H9 (cell line): ENCODE data around the gene SPSB4. TPM values are rescaled to one million over a fixed set of nuclear protein-coding genes. Genes with fewer than 3 reads are reported as not detected.

Source experiments
- DNase-seq: peaks from one replicate; pipeline ENCODE4 v3.0.0-alpha.2; 2017
- H2AFZ ChIP-seq: one replicate; pipeline ENCODE4 v1.6.1; 2013; ENCODE audit warnings: mild to moderate bottlenecking, low read length, control low read depth, moderate library complexity
- H2AK5ac ChIP-seq: 2 replicates; pipeline ENCODE4 v1.6.1; 2013; ENCODE audit warnings: low read length, control low read depth, mixed read lengths; ENCODE audit not compliant: insufficient read length
- H2BK120ac ChIP-seq: one replicate; pipeline ENCODE4 v1.6.1; 2013; ENCODE audit warnings: low read depth, mild to moderate bottlenecking, low read length, control low read depth, inconsistent platforms; ENCODE audit not compliant: poor library complexity, severe bottlenecking
- H2BK12ac ChIP-seq: 2 replicates; pipeline ENCODE4 v1.6.1; 2013; ENCODE audit warnings: low read length, control low read depth, mixed read lengths, low read depth; ENCODE audit not compliant: insufficient read length
- H2BK15ac ChIP-seq: 2 replicates; pipeline ENCODE4 v1.6.1; 2013; ENCODE audit warnings: low read depth, low read length, control low read depth
- H2BK20ac ChIP-seq: one replicate; pipeline ENCODE4 v1.6.1; 2013; ENCODE audit warnings: low read depth, mild to moderate bottlenecking, low read length, control low read depth, inconsistent platforms; ENCODE audit not compliant: poor library complexity, severe bottlenecking
- H2BK5ac ChIP-seq: 2 replicates; pipeline ENCODE4 v1.6.1; 2013; ENCODE audit warnings: low read length, control low read depth, mixed read lengths; ENCODE audit not compliant: insufficient read length
- H3K14ac ChIP-seq: 2 replicates; pipeline ENCODE4 v1.6.1; 2013; ENCODE audit warnings: low read length, control low read depth; ENCODE audit not compliant: insufficient read depth
- H3K18ac ChIP-seq: 2 replicates; pipeline ENCODE4 v1.6.1; 2013; ENCODE audit warnings: low read depth, mild to moderate bottlenecking, mixed read lengths, low read length, control low read depth; ENCODE audit not compliant: insufficient read length
- H3K23ac ChIP-seq: 2 replicates; pipeline ENCODE4 v1.6.1; 2013; ENCODE audit warnings: low read length, control low read depth, mixed read lengths, low read depth; ENCODE audit not compliant: insufficient read length
- H3K23me2 ChIP-seq: 2 replicates; pipeline ENCODE4 v1.6.1; 2013; ENCODE audit warnings: low read depth, mild to moderate bottlenecking, mixed read lengths, low read length, control low read depth; ENCODE audit not compliant: insufficient read length, poor library complexity, severe bottlenecking
- H3K27ac ChIP-seq: 2 replicates; pipeline ENCODE4 v1.5.1; 2013; ENCODE audit warnings: low read length, control low read depth, mixed read lengths, low read depth; ENCODE audit not compliant: insufficient read length
- H3K27me3 ChIP-seq: 2 replicates; pipeline ENCODE4 v1.6.1; 2013; ENCODE audit warnings: low read length, control low read depth, inconsistent platforms; ENCODE audit not compliant: insufficient read depth
- H3K4ac ChIP-seq: 2 replicates; pipeline ENCODE4 v1.6.1; 2013; ENCODE audit warnings: low read depth, mild to moderate bottlenecking, control low read depth, inconsistent platforms, low read length, moderate library complexity
- H3K4me1 ChIP-seq: 2 replicates; pipeline ENCODE4 v1.6.1; 2013; ENCODE audit warnings: low read length, control low read depth, inconsistent platforms; ENCODE audit not compliant: insufficient read depth
- H3K4me2 ChIP-seq: 2 replicates; pipeline ENCODE4 v1.6.1; 2013; ENCODE audit warnings: low read length, control low read depth, mixed read lengths; ENCODE audit not compliant: insufficient read length, insufficient read depth
- H3K56ac ChIP-seq: 2 replicates; pipeline ENCODE4 v1.6.1; 2013; ENCODE audit warnings: low read depth, mild to moderate bottlenecking, mixed read lengths, low read length, control low read depth; ENCODE audit not compliant: insufficient read length
- H3K79me1 ChIP-seq: 2 replicates; pipeline ENCODE4 v1.6.1; 2013; ENCODE audit warnings: low read depth, mild to moderate bottlenecking, moderate library complexity, low read length, control low read depth, inconsistent platforms; ENCODE audit not compliant: insufficient read depth, poor library complexity, severe bottlenecking
- H3K79me2 ChIP-seq: 2 replicates; pipeline ENCODE4 v1.6.1; 2013; ENCODE audit warnings: low read length, control low read depth, inconsistent platforms; ENCODE audit not compliant: insufficient read depth
- H3K9ac ChIP-seq: 2 replicates; pipeline ENCODE4 v1.6.1; 2013; ENCODE audit warnings: low read length, control low read depth, mixed read lengths; ENCODE audit not compliant: insufficient read length; ENCODE audit errors: extremely low read depth
- H3K9me3 ChIP-seq: one replicate; pipeline ENCODE4 v1.6.1; 2013; ENCODE audit warnings: low read depth, low read length, inconsistent platforms; ENCODE audit not compliant: control insufficient read depth
- H3T11ph ChIP-seq: one replicate; pipeline ENCODE4 v1.6.1; 2013; ENCODE audit warnings: mild to moderate bottlenecking, low read length, control low read depth, inconsistent platforms
- H4K20me1 ChIP-seq: one replicate; pipeline ENCODE4 v1.6.1; 2013; ENCODE audit not compliant: control insufficient read depth, insufficient read length, insufficient read depth
- H4K5ac ChIP-seq: 2 replicates; pipeline ENCODE4 v1.6.1; 2013; ENCODE audit warnings: low read depth, mild to moderate bottlenecking, mixed read lengths, low read length, control low read depth; ENCODE audit not compliant: insufficient read length
- H4K8ac ChIP-seq: replicated peaks from 2 replicates; pipeline ENCODE4 v1.6.1; 2013; ENCODE audit warnings: low read length, control low read depth, mixed read lengths, low read depth; ENCODE audit not compliant: insufficient read length
- H4K91ac ChIP-seq: 2 replicates; pipeline ENCODE4 v1.6.1; 2013; ENCODE audit warnings: low read depth, mild to moderate bottlenecking, moderate library complexity, mixed read lengths, low read length, control low read depth; ENCODE audit not compliant: insufficient read length
- H3K27ac Mint-ChIP-seq, 3 experiments: 2 replicates in 2 of 3; 3 replicates in 1 of 3; pipeline ENCODE4 v1.8.0; 2020 to 2021; ENCODE audit warnings: mixed read lengths in 3 of 3, mild to moderate bottlenecking in 1 of 3, moderate library complexity in 1 of 3
- H3K27me3 Mint-ChIP-seq: 2 replicates; pipeline ENCODE4 v1.8.0; 2021; ENCODE audit warnings: low read depth, mild to moderate bottlenecking, moderate library complexity, mixed read lengths
- H3K36me3 Mint-ChIP-seq, 3 experiments: 2 replicates in 2 of 3; 3 replicates in 1 of 3; pipeline ENCODE4 v1.8.0; 2020 to 2021; ENCODE audit warnings: low read depth in 3 of 3, mixed read lengths in 3 of 3; ENCODE audit not compliant: insufficient read depth in 1 of 3
- H3K4me1 Mint-ChIP-seq, 2 experiments: 2 replicates each; pipeline ENCODE4 v1.8.0; 2020; ENCODE audit warnings: mixed read lengths in 2 of 2
- H3K4me3 Mint-ChIP-seq, 2 experiments: 2 replicates in 1 of 2; 3 replicates in 1 of 2; pipeline ENCODE4 v1.8.0; 2020 to 2021; ENCODE audit warnings: mild to moderate bottlenecking in 2 of 2, mixed read lengths in 2 of 2, moderate library complexity in 1 of 2
- H3K9me3 Mint-ChIP-seq, 2 experiments: 2 replicates in 1 of 2; 3 replicates in 1 of 2; pipeline ENCODE4 v1.8.0; 2020; ENCODE audit warnings: mild to moderate bottlenecking in 2 of 2, mixed read lengths in 2 of 2, moderate library complexity in 1 of 2
- WGBS: extraction: QIAGEN DNeasy Blood & Tissue Kit; methylation state at CpG from one replicate; pipeline ENCODE4 v1.1.7; 2013; ENCODE audit warnings: missing lambda C conversion rate, low lambda C conversion rate, mixed read lengths; ENCODE audit not compliant: insufficient read length; ENCODE audit errors: extremely low coverage; 5-methylcytosine and 5-hydroxymethylcytosine counted together
- total RNA-seq: library from RNA; stranded (reverse); gene quantifications from 2 replicates; pipeline ENCODE4 v1.2.1, GENCODE V29; 2021
- TF ChIP-seq, protein P1 (sequence below): fragments of 200-600 bp; sonication (generic); conservative IDR thresholded peaks from 3 replicates; pipeline ENCODE4 v1.8.0; 2021; ENCODE audit warnings: antibody characterized with exemption, mild to moderate bottlenecking

The SPSB4 gene
- total RNA-seq, 1 experiment from 2014 or later = 6.2 TPM

DNA sequence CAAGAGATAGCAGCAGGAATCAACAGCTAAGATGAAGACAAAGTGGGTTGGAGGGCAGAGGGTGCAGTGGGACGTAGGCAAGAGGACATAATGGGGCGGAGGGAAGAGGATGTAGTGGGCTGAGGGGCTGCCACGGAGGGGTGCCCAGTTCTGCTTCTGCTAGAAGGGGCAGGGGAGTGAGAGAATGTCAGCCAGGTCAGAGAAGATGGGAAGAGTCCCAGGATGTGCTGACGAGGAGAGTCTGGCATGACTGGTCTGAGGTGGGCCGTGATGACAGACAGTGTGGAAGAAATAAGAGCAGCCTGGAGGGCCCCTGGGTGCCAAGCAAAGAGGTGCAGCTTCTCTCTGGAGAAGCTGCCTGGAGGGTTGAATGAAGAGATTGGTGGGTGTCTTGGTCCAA lies 4.0 kb downstream of the SPSB4 start:
- no peak overlapping the region for H3K18ac ChIP-seq
- H3K23ac ChIP-seq = no peak overlapping the region
- no peak overlapping the region for H4K5ac ChIP-seq
- H3K9me3 ChIP-seq = no peaks in the 10 kb centered on the region
- no peak overlapping the region for H3K27ac ChIP-seq
- H3T11ph ChIP-seq = no peak overlapping the region
- H3K27me3 ChIP-seq = peaks cover 5% of the 10 kb centered on the region; the same call in 1 of the 2 replicates
- no peak overlapping the region; a peak in 1 of 7 replicates for H3K27ac Mint-ChIP-seq
- peaks cover 52% of the 10 kb centered on the region for H3K27me3 Mint-ChIP-seq
- no peaks in the 10 kb centered on the region for H3K4me1 ChIP-seq
- no peak overlapping the region; a peak in 1 of 5 replicates for H3K4me3 Mint-ChIP-seq
- H3K79me1 ChIP-seq = no peaks in the 10 kb centered on the region
- no peak overlapping the region for H4K91ac ChIP-seq
- H2BK5ac ChIP-seq = no peak overlapping the region
- H3K23me2 ChIP-seq = peaks cover 23% of the 10 kb centered on the region
- H4K8ac ChIP-seq = no peak overlapping the region
- no peak for DNase-seq
- H3K4me2 ChIP-seq = no peak overlapping the region
- H3K9me3 Mint-ChIP-seq = peaks cover 3 to 4% of the 10 kb centered on the region in 2 experiments
- no CpG with 5 or more reads among the region's 5 CpGs for WGBS
- no peak overlapping the region for H2AK5ac ChIP-seq
- no peak overlapping the region for H3K56ac ChIP-seq
- H3K9ac ChIP-seq = no peak overlapping the region
- no peak overlapping the region for H2BK120ac ChIP-seq
- no peak overlapping the region for H2BK15ac ChIP-seq
- H2BK12ac ChIP-seq = no peak overlapping the region
- no peaks in the 10 kb centered on the region for H4K20me1 ChIP-seq
- H3K14ac ChIP-seq = no peak overlapping the region; the same call in 1 of the 2 replicates
- TF ChIP-seq, protein P1, sequence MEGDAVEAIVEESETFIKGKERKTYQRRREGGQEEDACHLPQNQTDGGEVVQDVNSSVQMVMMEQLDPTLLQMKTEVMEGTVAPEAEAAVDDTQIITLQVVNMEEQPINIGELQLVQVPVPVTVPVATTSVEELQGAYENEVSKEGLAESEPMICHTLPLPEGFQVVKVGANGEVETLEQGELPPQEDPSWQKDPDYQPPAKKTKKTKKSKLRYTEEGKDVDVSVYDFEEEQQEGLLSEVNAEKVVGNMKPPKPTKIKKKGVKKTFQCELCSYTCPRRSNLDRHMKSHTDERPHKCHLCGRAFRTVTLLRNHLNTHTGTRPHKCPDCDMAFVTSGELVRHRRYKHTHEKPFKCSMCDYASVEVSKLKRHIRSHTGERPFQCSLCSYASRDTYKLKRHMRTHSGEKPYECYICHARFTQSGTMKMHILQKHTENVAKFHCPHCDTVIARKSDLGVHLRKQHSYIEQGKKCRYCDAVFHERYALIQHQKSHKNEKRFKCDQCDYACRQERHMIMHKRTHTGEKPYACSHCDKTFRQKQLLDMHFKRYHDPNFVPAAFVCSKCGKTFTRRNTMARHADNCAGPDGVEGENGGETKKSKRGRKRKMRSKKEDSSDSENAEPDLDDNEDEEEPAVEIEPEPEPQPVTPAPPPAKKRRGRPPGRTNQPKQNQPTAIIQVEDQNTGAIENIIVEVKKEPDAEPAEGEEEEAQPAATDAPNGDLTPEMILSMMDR = no peak
- peaks cover 0 to 17% (median 5%) of the 10 kb centered on the region in 3 experiments; a peak in 5 of 7 replicates for H3K36me3 Mint-ChIP-seq
- peaks cover 20 to 23% of the 10 kb centered on the region in 2 experiments for H3K4me1 Mint-ChIP-seq
- H3K79me2 ChIP-seq = no peaks in the 10 kb centered on the region; the same call in 1 of the 2 replicates
- H3K4ac ChIP-seq = no peak overlapping the region
- no peak overlapping the region for H2BK20ac ChIP-seq
- H2AFZ ChIP-seq = no peak overlapping the region
